NCI-H1048 (cell line): ENCODE results near the gene GPR52.
"Not testable (repeated sequence)": the region's sequence is repeated elsewhere in the genome, so short reads cannot be mapped to it uniquely, and the experiment has no call there.

ENCODE experiments used
- DNase-seq: peaks from one replicate; lab custom pipeline; 2025; lab: John Stamatoyannopoulos, UW

The GPR52 gene, protein sequence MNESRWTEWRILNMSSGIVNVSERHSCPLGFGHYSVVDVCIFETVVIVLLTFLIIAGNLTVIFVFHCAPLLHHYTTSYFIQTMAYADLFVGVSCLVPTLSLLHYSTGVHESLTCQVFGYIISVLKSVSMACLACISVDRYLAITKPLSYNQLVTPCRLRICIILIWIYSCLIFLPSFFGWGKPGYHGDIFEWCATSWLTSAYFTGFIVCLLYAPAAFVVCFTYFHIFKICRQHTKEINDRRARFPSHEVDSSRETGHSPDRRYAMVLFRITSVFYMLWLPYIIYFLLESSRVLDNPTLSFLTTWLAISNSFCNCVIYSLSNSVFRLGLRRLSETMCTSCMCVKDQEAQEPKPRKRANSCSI

DNA sequence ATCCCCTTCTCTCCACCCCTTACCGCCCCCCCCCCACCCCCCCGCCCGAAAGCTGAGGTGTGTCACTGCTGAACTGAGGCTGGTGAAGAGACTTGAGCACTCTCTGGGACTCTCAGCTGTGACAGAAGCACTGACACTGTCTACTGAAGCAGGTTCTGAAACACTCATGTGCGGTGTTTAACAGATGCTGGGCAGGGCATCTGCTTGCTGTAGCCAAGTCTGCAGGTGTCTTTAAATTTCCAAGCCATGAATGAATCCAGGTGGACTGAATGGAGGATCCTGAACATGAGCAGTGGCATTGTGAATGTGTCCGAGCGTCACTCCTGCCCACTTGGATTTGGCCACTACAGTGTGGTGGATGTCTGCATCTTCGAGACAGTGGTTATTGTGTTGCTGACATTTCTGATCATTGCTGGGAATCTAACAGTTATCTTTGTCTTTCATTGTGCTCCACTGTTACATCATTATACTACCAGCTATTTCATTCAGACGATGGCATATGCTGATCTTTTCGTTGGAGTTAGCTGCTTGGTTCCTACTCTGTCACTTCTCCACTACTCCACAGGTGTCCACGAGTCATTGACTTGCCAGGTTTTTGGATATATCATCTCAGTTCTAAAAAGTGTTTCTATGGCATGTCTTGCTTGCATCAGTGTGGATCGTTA lies at the start of gene GPR52:
GPR52 (plus strand) TSS at position 99 of the 665 bp plus-strand sequence; CDS start at position 247, 148 bp downstream.
- DNase-seq, result no peak

DNA sequence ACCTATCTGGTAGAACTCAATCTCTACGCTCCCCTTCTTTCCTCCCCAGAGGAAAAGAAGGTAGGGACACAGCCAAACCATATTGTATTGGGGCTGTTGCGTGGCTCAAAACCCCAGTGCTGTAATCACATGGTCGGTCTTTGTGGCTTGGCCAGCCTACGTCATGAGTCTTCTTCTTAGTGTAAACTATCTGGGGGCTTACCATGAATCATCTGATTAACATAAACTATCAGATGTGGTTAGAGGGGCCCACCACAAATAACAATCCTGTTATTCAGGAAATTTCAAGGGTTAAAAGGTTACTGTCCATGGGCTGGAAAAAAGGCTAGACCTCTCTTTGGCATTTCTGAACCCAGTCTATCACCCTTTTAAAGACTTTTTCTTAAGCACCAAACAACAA lies 49.5 kb upstream of the GPR52 start:
- DNase-seq, result no peak

DNA sequence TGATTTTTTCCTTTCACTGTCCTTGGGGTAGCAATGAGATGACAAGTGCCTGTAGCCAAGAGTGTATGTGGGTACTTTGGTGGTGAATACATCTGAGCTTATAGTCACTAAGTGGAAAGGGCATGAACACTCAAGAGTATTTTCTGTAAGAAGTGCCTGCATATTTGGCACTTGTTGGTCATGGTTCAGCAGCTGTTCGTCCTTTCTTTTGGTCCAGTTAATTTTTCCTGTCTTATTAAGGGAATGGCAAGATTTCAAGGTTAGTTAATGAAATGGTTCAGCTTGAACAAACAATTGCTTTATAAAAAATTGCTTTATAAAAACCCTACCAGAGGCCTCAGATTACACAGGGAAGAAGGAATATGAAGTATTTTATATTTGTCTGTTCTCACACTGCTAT lies 48.6 kb upstream of the GPR52 start:
- no peak for DNase-seq

DNA sequence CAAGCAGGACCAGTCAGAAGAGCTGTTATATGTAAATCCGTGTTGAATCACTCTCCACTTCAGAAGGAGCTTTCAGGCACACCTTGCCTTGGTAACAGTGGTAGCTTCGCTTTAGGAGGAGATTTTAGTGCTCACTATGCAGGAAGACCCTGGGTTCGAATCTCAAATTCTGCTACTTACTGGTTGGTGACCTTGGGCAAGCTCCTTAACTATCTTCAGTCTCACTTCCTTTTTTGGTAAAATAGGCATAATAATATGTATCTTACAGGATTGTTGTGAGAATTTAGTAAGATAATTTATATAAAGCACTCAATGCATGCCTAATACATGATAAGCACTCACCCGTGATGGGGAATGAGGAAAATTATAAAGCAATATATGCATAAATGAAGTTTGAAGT lies 46.7 kb upstream of the GPR52 start:
- no peak for DNase-seq

DNA sequence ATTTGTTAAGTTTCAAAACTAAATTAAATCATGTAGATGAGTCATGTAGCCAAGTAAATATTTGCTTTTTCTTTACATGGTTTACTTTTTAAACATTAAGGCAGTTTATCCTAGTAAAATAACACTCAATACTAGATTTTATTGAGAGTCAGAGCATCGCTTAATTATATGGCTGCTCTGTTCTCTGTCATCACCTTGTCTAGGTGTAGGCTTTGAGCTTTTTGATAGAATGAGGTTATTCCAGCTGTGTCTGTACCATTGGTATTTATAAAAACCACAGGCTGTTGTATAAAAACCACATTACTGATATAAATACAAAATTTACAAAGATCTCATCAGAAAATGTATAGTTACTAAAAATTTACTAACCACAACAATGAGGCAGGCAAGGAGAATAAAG lies 42.5 kb upstream of the GPR52 start:
- no peak for DNase-seq

DNA sequence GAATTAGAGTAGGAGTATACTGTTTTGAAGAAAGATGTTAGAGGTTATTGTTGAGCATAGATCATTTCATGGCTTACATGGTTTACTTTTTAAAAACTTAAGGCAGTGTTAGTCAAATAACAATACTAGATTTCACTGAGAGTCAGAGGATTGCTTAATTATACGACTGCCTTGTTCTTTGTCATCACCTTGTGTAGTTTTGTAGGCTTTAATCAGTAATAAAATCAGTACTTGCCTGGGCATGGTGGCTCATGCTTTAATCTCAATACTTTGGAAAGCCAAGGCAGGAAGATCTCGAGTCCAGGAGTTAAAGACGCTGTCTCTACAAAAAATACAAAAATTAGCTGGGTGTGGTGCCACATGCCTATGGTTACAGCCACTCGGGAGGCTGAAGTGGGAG lies 41.3 kb upstream of the GPR52 start:
- no peak for DNase-seq

DNA sequence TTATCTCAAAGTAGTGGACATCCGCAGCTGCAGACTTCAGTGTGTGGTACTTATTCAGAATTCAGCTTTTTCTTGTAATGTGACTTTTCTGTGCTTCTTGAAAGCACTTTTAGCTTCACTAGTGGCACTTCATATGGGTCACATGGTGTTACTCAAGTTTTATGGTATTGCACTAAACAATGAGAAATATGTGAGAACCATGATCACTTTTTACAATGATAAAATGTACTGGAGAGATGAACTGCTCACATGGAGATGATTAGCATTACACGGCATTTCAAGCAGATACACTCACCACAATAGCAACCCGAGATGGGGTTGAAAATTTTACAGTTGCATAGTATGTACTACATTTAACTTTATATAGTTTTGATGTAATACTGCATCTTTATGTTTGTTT lies 40.1 kb upstream of the GPR52 start:
- DNase-seq, result no peak

DNA sequence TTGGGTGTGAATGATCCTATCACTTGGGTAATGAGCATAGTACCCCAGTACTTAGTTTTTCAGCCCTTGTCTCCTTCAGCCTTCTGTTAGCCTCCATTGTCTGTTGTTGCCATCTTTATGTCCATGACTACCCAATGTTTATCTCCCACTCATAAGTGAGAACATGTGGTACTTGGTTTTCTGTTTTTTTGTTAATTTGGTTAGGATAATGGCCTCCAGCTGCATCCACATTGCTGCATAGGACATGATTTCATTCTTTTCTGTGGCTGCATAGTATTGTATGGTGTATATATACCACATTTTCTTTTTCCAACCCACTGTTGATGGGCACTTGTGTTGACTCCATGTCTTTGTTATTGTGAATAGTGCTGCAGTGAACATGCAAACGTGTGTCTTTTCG lies 39.6 kb upstream of the GPR52 start:
- DNase-seq, result no peak

DNA sequence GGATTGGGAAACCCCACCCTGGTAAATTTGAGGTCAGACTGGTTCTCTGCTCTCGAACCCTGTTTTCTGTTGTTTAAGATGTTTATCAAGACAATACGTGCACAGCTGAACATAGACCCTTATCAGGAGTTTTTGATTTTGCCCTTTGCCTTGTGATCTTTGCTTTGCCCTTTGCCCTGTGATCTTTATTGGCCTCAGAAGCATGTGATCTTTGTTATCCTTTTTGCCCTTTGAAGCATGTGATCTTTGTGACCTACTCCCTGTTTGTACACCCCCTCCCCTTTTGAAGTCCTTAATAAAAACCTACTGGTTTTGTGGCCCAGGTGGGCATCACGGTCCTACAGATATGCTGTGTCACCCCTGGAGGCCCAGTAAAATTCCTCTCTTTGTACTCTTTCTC lies 38.0 kb upstream of the GPR52 start:
- DNase-seq, result not testable (repeated sequence)

DNA sequence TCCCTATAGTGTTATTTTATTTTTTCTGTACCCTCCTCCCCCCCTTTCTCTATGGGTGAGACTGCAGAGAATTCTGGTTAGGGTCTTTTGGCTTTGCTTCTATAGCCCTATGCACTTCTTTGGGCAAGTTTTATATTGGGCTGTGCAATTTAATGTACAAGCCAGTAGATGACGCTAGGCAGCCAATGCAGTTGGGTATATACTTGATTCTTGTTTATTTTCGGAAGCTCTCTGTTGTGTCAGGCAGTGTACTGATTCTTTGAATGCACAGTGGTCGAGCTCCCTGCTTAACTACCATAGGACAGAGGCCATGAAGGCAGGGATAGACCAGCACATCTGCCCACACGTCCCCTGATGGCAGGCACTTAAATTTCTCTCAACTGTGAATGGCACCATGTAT lies 34.1 kb upstream of the GPR52 start:
- DNase-seq, result no peak

DNA sequence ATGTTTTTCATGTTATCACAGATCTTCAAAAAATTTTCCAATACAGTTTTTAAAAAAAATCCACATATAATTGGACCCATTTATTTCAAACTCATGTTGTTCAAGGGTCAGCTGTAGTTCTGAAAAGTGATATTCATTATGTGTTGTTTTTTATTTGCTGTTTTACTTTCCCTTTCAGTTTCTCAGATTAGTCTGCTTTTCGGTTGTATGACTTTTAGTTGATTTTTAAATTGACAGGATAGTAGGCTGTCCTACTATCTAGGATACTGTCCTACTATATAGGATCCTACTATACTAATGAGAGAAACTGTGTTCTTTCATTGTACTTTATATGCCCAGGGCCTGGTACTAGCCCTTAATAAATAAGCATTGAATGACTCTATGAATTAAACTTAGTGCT lies 33.6 kb upstream of the GPR52 start:
- DNase-seq, result no peak

DNA sequence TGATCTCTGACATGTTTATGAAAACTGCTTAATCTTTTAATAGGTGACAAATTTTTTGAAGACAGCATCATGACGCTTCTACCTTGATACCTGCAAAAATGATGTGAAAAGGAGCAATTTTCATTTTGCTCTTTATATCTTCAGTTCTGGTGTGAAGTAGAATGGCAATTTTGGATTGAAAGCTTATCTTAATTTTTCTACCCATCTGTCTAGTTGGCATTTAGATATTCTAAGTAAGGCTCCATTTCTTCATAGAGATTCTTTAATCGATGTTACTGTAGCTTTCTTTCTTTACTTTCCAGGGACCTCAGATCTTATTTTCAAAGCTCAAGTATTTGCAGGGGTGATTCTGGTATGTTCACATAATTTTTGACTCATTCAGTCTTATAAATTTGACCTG lies 32.3 kb upstream of the GPR52 start:
- DNase-seq, result no peak

DNA sequence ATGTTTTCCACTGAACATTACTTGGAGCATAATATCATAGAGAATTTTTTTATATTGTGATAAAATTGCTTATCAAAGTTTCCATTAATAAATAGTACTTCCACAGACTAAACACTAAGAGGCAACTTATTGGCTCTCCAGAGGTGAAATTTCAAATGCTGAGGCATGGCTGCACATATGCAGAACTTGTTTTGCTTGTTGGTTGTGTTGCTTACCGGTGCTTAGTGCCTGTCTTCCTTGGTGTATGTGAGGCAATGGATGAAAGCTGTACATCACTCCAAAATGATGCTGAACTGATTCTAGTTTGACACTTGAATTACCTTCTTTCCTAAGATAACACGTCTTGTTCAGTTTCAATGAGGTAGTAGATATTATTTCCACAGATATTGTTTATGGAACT lies 29.8 kb upstream of the GPR52 start:
- DNase-seq, result no peak

DNA sequence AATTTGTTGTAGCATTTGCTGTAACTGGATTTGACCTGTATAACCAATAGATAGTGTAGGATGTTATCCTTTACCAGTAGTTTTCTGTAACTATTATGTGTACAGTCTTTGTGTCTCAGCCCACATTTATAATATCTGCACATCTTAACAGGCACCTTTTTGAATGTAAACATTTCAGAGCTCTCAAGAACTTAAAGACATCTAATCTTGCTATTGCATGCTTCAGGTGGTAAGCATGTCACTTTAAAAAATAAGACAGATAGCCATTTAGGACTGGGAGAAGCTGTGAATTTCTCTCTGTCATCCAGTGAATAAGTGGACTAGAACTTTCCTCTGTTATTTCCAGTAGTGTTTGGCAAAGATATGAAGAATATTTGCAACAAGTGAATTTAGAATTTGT lies 22.6 kb upstream of the GPR52 start:
- no peak for DNase-seq

DNA sequence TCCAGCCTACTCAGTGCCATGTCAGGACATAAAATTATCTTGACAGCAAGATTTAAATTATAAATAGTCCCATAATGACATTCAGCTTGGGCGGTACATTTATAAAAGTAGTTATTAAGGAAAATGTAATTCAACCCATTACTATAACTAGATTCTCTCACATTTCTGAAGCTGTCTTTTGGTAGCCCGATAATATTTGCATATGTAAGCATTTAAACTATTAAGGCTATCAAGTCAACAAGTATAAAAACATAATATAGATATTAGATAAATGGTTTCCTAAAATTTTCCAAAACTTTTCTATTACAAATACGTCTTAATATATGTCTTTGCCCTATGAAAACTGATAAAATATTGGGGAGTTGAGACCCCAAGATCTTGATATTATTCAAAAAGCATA lies 21.6 kb upstream of the GPR52 start:
- no peak for DNase-seq

DNA sequence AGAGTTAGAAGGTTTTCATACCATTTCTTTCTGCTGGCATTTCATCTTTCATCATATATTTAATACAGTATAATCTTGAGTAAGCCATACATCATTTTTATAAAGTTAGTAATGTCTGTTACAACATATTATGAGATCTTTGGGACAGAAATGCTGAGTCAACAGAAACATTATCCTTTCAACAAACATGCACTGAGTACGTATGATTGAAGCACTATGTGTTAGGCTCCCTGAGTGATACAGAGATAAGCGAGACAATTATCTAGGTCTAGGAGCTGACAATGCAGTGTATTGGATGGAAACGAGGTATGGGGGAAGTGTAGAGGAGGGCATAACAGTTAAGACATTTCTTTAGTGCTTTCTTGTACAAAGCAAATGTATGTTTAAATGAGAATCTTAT lies 19.7 kb upstream of the GPR52 start:
- no peak for DNase-seq

DNA sequence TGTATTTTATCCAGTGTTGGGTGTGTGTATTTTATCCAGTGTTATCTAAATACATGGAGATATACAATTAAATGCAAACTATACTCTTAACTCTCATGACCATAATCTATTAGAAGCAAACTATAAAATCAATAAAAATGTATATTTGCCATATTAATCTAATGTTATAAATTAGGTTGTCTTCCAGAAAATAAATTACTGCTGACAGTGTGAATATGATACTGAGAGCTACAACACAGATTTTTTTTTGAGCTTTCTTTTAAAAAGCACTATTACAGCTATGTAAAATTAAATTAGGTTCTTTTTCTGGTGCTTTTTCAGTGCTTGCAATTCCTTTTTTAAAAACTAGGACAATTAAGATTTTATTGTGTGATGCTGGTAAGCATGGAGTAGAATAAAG lies 19.0 kb upstream of the GPR52 start:
- no peak for DNase-seq

DNA sequence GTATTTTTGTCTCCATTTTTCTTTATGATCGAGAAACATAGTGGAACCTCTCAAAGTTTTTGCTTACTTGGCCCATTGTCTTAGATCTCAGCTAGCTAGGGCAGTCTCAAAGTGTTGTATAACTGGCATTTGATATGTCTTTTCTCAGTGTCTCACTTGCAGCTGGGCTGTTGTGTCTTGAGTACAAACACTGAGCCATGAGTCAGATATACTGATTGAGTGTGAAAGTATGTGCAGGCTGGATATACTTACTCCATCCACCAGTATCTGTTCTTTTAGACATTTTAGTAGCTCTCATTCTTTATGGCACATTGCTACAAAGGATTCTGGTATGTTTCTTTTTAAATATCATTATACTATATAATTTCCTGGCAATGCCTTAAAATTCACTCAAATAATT lies 14.3 kb upstream of the GPR52 start:
- no peak for DNase-seq

DNA sequence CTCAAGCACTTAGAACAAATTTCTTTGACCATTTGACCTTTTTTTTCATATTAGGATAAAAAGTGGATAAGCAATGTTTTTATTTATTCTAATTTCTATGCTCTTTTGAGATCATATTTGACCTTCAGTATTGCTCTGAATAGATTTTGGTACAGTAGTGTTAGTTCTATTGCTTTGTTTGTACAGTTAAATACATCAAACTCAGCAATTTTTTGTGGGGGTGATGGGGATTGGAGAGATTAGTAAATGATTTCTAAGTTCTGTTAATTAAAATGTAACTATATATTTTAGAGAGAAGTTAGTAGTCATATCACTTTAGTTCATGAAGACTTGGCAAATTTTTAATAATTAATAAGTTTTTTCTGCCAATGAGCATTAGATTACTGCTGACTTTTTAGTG lies 2.4 kb upstream of the GPR52 start:
- no peak for DNase-seq

DNA sequence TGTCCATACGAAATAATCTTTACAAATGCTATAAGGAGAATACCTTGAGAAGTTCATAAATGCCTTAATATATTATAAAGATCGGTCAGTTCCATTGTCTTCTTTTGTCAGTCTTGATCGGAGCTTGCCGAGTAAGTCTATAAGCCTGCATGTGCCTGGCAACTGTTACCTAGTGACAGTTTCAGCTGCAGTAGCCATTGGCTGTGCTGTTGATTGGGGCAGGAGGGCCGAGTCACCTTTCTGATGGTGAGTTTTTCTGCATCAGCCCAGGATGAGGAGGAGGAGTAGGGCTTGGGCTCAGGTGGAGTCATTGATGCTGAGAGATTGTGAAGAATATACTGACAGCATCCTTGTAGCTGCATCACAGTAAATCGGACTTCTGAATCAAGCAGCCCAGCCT lies 1.9 kb upstream of the GPR52 start:
- no peak for DNase-seq

DNA sequence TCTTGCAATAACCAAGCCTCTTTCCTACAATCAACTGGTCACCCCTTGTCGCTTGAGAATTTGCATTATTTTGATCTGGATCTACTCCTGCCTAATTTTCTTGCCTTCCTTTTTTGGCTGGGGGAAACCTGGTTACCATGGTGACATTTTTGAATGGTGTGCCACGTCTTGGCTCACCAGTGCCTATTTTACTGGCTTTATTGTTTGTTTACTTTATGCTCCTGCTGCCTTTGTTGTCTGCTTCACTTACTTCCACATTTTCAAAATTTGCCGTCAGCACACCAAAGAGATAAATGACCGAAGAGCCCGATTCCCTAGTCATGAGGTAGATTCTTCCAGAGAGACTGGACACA lies 743 bp downstream of the GPR52 start:
- DNase-seq, result no peak

DNA sequence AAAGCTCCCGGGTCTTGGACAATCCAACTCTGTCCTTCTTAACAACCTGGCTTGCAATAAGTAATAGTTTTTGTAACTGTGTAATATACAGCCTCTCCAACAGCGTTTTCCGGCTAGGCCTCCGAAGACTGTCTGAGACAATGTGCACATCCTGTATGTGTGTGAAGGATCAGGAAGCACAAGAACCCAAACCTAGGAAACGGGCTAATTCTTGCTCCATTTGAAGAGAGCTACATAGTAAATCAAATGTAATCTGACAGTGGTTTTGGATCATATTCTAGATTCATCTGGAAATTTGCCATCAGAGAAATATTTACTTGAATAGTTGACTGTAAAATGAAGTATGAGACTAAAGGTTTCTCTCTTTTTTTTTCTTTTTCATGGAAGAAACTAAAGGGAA lies 1.2 kb downstream of the GPR52 start:
- DNase-seq, result no peak

DNA sequence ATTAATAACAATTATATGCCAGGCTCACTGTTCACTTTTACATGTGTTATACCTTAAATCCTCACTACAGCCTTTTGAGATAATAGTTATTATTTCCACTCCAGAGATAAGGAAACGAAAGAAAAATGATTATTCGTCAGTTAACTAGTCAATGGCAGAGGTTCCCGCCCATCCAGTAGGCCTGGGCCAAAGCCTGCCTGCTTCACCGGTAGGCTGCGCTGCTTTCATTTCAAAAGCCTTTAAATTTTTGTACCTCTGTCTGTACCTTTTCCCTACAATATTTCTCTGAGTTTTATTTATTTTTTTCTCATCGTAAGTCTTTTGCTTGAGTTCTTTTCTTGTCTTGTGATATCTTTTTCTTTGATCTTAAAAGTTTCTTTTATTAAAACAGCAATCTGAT lies 3.6 kb downstream of the GPR52 start:
- no peak for DNase-seq

DNA sequence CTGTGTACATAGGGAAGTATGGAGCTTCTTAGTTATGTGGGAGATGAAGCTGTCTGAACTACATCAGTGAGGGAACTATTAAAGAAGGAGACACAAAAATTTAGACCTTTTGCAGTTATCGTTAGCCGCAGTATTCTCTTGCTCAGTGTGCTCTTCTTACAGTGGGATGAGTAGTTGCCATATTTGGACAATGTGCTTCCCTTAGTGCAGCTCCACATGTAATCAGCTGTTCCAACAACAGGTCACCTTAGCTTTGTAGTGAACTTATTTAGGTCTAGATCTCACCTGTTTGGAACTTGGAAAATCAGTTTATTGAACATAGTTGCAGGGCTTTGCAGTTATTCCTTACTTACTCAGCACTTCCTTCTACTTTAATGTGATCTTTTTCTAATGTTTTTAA lies 18.1 kb downstream of the GPR52 start:
- DNase-seq, result no peak
